HepG2 (cell line): ENCODE data around the gene TREH. TPM values are rescaled to one million over a fixed set of nuclear protein-coding genes. Genes with fewer than 3 reads are reported as not detected.

ENCODE experiments used
- CBX2 ChIP-seq, 2 experiments: fragments of 200-600 bp in 1 of 2; sonication (generic); formaldehyde crosslinking in 1 of 2; IDR thresholded peaks; 2 replicates each; pipeline versions ENCODE4 v1.7.0 to v1.8.1; 2018 to 2022; ENCODE audit warnings: low read depth in 2 of 2, low read length in 1 of 2, mild to moderate bottlenecking in 1 of 2, missing genetic modification reagents in 1 of 2
- NR1H2 ChIP-seq: sonication (generic); formaldehyde crosslinking; IDR thresholded peaks from 2 replicates; pipeline ENCODE4 v1.8.1; 2022; ENCODE audit warnings: low read depth, missing genetic modification reagents, borderline replicate concordance
- NR2F2 ChIP-seq: IDR thresholded peaks from 2 replicates; pipeline ENCODE4 v1.6.1; 2012; ENCODE audit warnings: low read depth, inconsistent platforms, borderline replicate concordance
- ZBTB8A ChIP-seq: sonication (generic); formaldehyde crosslinking; IDR thresholded peaks from 2 replicates; pipeline ENCODE4 v1.4.0; 2020; ENCODE audit warnings: mild to moderate bottlenecking, low read depth, missing genetic modification reagents, borderline replicate concordance
- ZNF101 ChIP-seq: sonication (generic); formaldehyde crosslinking; IDR thresholded peaks from 2 replicates; pipeline ENCODE4 v1.4.0; 2020; ENCODE audit warnings: mild to moderate bottlenecking, low read depth, missing genetic modification reagents, borderline replicate concordance
- polyA plus RNA-seq, 8 experiments: library from polyadenylated mRNA; depleted of rRNA in 3 of 8; stranded (reverse) in 7 of 8; unstranded in 1 of 8; fragments of >200 nt; fragmentation: Illumina TruSeq in 4 of 8; extraction: Trizol in 4 of 8; gene quantifications; 2 replicates each; pipeline versions ENCODE4 v1.2.1 to v1.2.3, GENCODE V29; 2011 to 2016; ENCODE audit warnings: low read depth in 4 of 8, missing spikeins in 1 of 8, mixed read lengths in 1 of 8; ENCODE audit not compliant: insufficient read depth in 1 of 8
- total RNA-seq, 5 experiments: library from RNA; depleted of rRNA; stranded (reverse); fragments of >200 nt; fragmentation: Illumina TruSeq; extraction: Trizol; gene quantifications; 2 replicates each; pipeline ENCODE4 v1.2.3, GENCODE V29; 2016; ENCODE audit warnings: low read depth in 1 of 5
- TF ChIP-seq, protein P1 (sequence below): sonication (generic); formaldehyde crosslinking; IDR thresholded peaks from 2 replicates; pipeline ENCODE4 v1.4.0; 2020; ENCODE audit warnings: missing genetic modification reagents
- TF ChIP-seq, protein P2 (sequence below): sonication (generic); formaldehyde crosslinking; IDR thresholded peaks from 2 replicates; pipeline ENCODE4 v1.5.0; 2020; ENCODE audit warnings: missing genetic modification reagents
- TF ChIP-seq, protein P3 (sequence below): sonication (generic); formaldehyde crosslinking; IDR thresholded peaks from 2 replicates; pipeline ENCODE4 v1.4.0; 2020; ENCODE audit warnings: missing genetic modification reagents, mild to moderate bottlenecking, borderline replicate concordance
- TF ChIP-seq, protein P4 (sequence below): sonication (generic); formaldehyde crosslinking; IDR thresholded peaks from one replicate; pipeline ENCODE4 v1.5.1; 2020; ENCODE audit warnings: mild to moderate bottlenecking, missing genetic modification reagents; ENCODE audit errors: not compliant biosample characterization
- TF ChIP-seq, protein P5 (sequence below): sonication (generic); formaldehyde crosslinking; IDR thresholded peaks from 2 replicates; pipeline ENCODE4 v1.4.0; 2020; ENCODE audit warnings: missing genetic modification reagents, low read depth, mild to moderate bottlenecking, borderline replicate concordance
- TF ChIP-seq, protein P6 (sequence below): IDR thresholded peaks from 2 replicates; pipeline ENCODE4 v1.4.0; 2020; ENCODE audit warnings: mild to moderate bottlenecking, missing genetic modification reagents

The TREH gene
- total and polyA plus RNA-seq, 2 of the 13 experiments (the other 11 are each of a cell fraction or from before 2014, with no cell fraction given): 0.53 to 0.86 TPM

DNA sequence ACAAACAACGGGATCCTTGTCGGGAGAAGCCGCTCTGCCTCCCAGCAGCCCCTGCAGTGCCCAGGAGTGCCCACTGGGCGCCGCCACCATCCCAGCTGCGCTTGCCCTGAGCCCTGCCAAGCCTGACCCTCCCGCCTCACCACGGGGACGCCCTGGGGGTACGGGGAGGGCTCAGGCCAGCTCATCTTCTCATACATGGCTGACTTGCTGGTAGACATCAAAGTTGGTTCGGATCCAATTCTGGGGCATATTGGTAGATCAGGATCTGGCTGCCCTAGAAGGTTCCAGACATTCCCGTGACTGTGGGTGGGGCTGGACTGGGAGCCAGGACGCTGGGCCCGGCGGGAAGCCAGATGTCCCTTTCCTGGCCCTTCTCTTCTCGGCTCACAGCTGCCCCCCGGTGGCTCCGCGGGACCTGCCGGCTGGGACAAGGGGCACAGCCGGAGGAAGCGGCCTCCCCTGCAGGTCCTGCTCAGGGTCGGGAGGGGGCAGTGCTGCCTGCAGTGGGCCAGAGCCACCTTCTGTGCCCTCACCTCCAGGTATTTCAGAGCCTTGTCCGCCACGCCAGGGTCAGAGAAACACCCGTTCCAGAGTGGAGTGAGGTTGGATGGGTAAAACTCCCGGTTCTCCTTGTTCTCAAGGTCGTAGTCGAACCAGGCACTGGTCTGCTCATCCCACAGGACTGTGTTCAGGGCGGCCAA lies 10.6 kb upstream of the TREH start (continued):
- TF ChIP-seq, protein P1, sequence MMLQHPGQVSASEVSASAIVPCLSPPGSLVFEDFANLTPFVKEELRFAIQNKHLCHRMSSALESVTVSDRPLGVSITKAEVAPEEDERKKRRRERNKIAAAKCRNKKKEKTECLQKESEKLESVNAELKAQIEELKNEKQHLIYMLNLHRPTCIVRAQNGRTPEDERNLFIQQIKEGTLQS (CRISPR knock-in tag): 0 out of 2 replicates have a peak, but pooled peaks have one; percentile 7
- TF ChIP-seq, protein P2, sequence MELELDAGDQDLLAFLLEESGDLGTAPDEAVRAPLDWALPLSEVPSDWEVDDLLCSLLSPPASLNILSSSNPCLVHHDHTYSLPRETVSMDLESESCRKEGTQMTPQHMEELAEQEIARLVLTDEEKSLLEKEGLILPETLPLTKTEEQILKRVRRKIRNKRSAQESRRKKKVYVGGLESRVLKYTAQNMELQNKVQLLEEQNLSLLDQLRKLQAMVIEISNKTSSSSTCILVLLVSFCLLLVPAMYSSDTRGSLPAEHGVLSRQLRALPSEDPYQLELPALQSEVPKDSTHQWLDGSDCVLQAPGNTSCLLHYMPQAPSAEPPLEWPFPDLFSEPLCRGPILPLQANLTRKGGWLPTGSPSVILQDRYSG (CRISPR knock-in tag): no peak
- no peak for TF ChIP-seq ZNF101 (CRISPR knock-in tag)
- TF ChIP-seq NR1H2 (CRISPR knock-in tag): no peak
- TF ChIP-seq, protein P3, sequence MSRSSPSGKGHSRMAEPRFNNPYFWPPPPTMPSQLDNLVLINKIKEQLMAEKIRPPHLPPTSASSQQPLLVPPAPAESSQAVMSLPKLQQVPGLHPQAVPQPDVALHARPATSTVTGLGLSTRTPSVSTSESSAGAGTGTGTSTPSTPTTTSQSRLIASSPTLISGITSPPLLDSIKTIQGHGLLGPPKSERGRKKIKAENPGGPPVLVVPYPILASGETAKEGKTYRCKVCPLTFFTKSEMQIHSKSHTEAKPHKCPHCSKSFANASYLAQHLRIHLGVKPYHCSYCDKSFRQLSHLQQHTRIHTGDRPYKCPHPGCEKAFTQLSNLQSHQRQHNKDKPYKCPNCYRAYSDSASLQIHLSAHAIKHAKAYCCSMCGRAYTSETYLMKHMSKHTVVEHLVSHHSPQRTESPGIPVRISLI (CRISPR knock-in tag): peak; percentile 50; the same call in 1 of the 2 replicates
- TF ChIP-seq, protein P4, sequence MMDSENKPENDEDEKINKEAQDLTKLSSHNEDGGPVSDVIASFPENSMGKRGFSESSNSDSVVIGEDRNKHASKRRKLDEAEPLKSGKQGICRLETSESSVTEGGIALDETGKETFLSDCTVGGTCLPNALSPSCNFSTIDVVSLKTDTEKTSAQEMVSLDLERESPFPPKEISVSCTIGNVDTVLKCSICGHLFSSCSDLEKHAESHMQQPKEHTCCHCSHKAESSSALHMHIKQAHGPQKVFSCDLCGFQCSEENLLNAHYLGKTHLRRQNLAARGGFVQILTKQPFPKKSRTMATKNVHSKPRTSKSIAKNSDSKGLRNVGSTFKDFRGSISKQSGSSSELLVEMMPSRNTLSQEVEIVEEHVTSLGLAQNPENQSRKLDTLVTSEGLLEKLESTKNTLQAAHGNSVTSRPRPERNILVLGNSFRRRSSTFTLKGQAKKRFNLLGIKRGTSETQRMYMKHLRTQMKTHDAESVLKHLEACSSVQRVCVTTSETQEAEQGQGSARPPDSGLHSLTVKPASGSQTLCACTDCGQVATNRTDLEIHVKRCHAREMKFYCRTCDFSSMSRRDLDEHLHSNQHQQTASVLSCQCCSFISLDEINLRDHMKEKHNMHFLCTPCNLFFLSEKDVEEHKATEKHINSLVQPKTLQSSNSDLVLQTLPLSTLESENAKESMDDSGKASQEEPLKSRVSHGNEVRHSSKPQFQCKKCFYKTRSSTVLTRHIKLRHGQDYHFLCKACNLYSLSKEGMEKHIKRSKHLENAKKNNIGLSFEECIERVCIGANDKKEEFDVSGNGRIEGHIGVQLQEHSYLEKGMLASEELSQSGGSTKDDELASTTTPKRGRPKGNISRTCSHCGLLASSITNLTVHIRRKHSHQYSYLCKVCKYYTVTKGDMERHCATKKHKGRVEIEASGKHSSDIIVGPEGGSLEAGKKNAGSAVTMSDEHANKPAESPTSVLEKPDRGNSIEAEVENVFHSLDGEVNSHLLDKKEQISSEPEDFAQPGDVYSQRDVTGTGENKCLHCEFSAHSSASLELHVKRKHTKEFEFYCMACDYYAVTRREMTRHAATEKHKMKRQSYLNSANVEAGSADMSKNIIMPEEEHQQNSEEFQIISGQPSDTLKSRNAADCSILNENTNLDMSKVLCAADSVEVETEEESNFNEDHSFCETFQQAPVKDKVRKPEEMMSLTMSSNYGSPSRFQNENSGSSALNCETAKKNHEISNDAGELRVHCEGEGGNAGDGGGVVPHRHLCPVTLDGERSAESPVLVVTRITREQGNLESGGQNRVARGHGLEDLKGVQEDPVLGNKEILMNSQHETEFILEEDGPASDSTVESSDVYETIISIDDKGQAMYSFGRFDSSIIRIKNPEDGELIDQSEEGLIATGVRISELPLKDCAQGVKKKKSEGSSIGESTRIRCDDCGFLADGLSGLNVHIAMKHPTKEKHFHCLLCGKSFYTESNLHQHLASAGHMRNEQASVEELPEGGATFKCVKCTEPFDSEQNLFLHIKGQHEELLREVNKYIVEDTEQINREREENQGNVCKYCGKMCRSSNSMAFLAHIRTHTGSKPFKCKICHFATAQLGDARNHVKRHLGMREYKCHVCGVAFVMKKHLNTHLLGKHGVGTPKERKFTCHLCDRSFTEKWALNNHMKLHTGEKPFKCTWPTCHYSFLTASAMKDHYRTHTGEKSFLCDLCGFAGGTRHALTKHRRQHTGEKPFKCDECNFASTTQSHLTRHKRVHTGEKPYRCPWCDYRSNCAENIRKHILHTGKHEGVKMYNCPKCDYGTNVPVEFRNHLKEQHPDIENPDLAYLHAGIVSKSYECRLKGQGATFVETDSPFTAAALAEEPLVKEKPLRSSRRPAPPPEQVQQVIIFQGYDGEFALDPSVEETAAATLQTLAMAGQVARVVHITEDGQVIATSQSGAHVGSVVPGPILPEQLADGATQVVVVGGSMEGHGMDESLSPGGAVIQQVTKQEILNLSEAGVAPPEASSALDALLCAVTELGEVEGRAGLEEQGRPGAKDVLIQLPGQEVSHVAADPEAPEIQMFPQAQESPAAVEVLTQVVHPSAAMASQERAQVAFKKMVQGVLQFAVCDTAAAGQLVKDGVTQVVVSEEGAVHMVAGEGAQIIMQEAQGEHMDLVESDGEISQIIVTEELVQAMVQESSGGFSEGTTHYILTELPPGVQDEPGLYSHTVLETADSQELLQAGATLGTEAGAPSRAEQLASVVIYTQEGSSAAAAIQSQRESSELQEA (CRISPR knock-in tag): no peak
- no peak for TF ChIP-seq ZBTB8A (CRISPR knock-in tag)
- TF ChIP-seq CBX2 (IDR thresholded peaks at IDR 0.05; ENCODE audit: low read depth, low read length): no peak
- no peak for TF ChIP-seq CBX2 (CRISPR knock-in tag; IDR thresholded peaks at IDR 0.05; ENCODE audit: low read depth)
- peak; percentile 36; the same call in 1 of the 2 replicates for TF ChIP-seq NR2F2
- TF ChIP-seq, protein P5, sequence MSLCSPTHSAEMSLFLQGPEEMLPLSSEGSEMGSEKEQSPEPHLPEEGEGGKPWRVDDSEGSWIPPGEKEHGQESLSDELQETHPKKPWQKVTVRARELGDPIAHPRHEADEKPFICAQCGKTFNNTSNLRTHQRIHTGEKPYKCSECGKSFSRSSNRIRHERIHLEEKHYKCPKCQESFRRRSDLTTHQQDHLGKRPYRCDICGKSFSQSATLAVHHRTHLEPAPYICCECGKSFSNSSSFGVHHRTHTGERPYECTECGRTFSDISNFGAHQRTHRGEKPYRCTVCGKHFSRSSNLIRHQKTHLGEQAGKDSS (CRISPR knock-in tag): no peak; the same call in 1 of the 2 replicates
- TF ChIP-seq, protein P6, sequence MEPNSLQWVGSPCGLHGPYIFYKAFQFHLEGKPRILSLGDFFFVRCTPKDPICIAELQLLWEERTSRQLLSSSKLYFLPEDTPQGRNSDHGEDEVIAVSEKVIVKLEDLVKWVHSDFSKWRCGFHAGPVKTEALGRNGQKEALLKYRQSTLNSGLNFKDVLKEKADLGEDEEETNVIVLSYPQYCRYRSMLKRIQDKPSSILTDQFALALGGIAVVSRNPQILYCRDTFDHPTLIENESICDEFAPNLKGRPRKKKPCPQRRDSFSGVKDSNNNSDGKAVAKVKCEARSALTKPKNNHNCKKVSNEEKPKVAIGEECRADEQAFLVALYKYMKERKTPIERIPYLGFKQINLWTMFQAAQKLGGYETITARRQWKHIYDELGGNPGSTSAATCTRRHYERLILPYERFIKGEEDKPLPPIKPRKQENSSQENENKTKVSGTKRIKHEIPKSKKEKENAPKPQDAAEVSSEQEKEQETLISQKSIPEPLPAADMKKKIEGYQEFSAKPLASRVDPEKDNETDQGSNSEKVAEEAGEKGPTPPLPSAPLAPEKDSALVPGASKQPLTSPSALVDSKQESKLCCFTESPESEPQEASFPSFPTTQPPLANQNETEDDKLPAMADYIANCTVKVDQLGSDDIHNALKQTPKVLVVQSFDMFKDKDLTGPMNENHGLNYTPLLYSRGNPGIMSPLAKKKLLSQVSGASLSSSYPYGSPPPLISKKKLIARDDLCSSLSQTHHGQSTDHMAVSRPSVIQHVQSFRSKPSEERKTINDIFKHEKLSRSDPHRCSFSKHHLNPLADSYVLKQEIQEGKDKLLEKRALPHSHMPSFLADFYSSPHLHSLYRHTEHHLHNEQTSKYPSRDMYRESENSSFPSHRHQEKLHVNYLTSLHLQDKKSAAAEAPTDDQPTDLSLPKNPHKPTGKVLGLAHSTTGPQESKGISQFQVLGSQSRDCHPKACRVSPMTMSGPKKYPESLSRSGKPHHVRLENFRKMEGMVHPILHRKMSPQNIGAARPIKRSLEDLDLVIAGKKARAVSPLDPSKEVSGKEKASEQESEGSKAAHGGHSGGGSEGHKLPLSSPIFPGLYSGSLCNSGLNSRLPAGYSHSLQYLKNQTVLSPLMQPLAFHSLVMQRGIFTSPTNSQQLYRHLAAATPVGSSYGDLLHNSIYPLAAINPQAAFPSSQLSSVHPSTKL (CRISPR knock-in tag): peak; percentile 58; the same call in 1 of the 2 replicates
